Right ventricle myocardium superior (tissue), 1 donor: ENCODE data around the gene NPHS1. TPM values are rescaled to one million over a fixed set of nuclear protein-coding genes. Genes with fewer than 3 reads are reported as not detected.
"Not testable (repeated sequence)": the region's sequence is repeated elsewhere in the genome, so short reads cannot be mapped to it uniquely, and the experiment has no call there.

Source experiments
- ATAC-seq: fragments of 200-7000 bp; cut with Tn5 transposase; one replicate; pipeline ENCODE4 v1.9.1; 2020; ENCODE audit warnings: mild to moderate bottlenecking; ENCODE audit not compliant: poor library complexity
- DNase-seq: peaks from one replicate; pipeline ENCODE4 v3.0.0-alpha.2; 2020
- intact Hi-C: fragments of 100-400 bp; cut with DNase I; formaldehyde crosslinking; loops from one replicate; pipeline ENCODE4 v1.11.2; 2022
- total RNA-seq: library from RNA; stranded (reverse); fragmentation: NEBNext Ultra II Directional; extraction: Animal tissue kit (Norgen Biotek cat#: 25700); gene quantifications from one replicate; pipeline ENCODE4 v1.2.1, GENCODE V29; 2021
- donor health status: DM: no; HTN: yes; CAD: no; lungs with severe emphysema.

The NPHS1 gene
- total RNA-seq, 1 donor from 2014 or later = not detected

DNA sequence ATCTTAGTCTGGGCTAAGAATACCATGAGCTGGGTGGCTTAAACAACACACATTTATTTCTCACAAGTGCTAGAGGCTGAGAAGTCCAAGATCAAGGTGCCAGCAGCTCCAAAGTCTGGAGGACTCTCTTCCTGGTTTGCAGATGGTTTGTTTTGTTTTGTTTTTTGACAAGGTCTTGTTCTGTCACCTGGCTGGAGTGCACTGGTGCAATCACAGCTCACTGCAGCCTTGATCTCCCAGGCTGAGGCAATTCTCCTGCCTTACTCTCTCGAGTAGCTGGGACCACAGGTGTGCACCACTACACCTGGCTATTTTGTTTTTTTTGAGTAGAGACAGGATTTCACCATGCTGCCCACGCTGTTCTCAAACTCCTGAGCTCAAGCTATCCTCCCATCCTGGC is 31.6 kb upstream of the NPHS1 start:
- no peak for DNase-seq

GRCh38 chr19:35882114-35882832 is 30.0 kb upstream of the NPHS1 start:
- ATAC-seq (peak; percentile 44), DNase-seq (no peak)
- intact Hi-C loops = loop anchor here (5.0 kb wide), 1 partner anchor 50 kb away; no protein-coding TSS in a partner anchor

More for the DNA sequence above, 31.6 kb upstream of the NPHS1 start:
- intact Hi-C loops = loop anchor here (5.0 kb wide), 1 partner anchor 48 kb away; no protein-coding TSS in a partner anchor
- ATAC-seq = no peak

GRCh38 chr19:35879770-35880317 is 27.5 kb upstream of the NPHS1 start:
- intact Hi-C loops = loop anchor here (5.0 kb wide), 1 partner anchor 52 kb away; no protein-coding TSS in a partner anchor
- ATAC-seq (peak; percentile 98), DNase-seq (peak; percentile 96)

DNA sequence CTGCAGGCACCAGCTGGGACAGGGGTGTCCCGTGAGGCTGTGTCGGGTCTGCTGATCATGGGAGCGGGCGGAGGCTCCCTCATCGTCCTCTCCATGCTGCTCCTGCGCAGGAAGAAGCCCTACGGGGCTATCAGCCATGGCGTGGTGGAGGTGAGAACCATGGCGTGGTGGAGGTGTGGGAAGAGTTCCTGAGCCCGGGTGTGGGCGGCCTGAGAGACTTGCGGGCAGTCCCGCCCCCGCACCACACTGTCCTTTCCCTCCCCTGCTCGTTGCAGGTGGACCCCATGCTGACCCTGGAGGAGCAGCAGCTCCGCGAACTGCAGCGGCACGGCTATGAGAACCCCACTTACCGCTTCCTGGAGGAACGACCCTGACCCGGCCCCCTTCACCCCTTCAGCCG is 26.8 kb upstream of the NPHS1 start:
- intact Hi-C loops = no loop called here
- ATAC-seq (no peak), DNase-seq (no peak)

DNA sequence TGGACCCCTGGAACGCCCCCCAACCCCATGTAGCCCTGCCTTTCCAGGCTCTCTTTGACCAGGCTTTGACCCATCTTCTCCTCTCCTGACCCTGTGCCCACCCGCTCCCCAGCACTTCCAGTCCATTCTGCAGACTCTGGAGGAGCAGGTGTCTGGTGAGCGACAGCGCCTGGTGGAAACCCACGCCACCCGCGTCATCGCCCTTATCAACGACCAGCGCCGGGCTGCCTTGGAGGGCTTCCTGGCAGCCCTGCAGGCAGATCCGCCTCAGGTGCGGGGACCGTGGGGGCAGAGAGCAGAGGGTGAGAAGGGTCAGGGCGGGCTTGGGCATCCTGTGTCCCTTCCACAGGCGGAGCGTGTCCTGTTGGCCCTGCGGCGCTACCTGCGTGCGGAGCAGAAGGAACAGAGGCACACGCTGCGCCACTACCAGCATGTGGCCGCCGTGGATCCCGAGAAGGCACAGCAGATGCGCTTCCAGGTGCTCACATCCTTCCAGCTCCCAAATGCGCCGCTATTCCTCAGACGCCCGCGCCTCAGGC is 22.2 kb upstream of the NPHS1 start:
- intact Hi-C loops = no loop called here
- no peak for ATAC-seq
- no peak for DNase-seq

- no peak for DNase-seq
Measured at GRCh38 chr19:35872180-35872579, 19.9 kb upstream of the NPHS1 start.

DNA sequence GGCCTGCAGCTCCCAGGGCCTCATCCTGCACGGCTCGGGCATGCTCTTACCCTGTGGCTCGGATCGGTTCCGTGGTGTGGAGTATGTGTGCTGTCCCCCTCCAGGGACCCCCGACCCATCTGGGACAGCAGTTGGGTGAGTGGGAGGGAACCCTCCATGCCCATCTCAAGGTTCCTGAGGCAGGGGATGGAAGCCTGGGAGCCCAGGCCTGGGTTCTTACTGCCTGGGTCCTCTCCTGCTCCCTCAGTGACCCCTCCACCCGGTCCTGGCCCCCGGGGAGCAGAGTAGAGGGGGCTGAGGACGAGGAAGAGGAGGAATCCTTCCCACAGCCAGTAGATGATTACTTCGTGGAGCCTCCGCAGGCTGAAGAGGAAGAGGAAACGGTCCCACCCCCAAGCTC is 19.3 kb upstream of the NPHS1 start:
- DNase-seq (no peak), ATAC-seq (no peak)
- intact Hi-C loops = no loop called here

More at GRCh38 chr19:35872180-35872579, 19.9 kb upstream of the NPHS1 start:
- intact Hi-C loops = no loop called here
- ATAC-seq = no peak

DNA sequence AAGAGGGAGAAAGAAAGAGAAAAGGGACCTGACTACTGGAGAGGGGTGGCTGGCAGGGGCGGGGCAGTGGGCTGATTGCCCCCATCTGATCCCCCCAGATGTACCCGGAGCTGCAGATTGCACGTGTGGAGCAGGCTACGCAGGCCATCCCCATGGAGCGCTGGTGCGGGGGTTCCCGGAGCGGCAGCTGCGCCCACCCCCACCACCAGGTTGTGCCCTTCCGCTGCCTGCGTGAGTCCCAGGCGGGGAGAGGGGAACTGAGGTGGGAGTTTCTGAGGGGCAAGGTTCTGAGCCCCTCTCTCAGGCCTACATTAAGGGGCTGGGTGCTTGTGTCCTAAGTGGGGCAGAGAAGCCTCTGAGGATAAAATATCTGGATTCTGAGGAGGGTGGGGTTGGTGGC is 18.5 kb upstream of the NPHS1 start:
- no peak for ATAC-seq
- intact Hi-C loops = no loop called here
- no peak for DNase-seq

GRCh38 chr19:35870124-35870736 is 17.9 kb upstream of the NPHS1 start:
- intact Hi-C loops, DNase-seq, ATAC-seq: not testable (repeated sequence)

DNA sequence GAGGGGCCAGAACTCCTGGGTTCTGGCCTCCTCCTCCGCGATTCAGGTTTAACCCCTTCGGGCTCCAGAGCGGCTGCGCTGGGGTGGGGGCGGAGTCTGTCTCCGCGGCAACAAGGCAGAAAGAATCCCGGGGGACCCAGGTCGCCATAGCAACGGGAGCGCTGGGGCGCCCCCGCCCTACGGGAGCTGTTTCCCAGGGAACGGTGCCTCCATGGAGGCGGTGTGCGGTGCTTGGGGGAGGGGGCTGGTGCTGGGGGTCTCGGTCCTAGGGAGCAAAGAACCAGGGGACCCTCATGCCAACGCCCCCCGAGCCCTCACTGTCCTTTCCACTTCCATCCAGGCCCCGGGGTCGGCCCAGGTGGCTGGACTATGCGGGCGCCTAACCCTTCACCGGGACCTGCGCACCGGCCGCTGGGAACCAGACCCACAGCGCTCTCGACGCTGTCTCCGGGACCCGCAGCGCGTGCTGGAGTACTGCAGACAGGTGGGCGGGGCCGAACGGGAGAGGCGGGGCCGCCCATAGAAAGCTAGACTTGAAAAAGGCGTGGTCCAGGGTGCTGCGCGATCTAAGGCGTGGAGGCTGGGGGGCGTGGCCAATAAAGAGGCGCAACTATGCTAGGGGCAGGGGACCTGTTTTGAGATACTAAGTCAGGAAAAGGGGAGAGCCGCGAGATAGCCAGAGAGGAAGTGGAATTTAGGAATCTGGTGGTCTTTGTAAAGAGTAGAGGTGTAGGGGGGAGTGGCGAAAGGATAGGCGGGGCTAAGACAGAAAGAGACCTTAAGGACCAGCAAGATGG is 17.2 kb upstream of the NPHS1 start:
- ATAC-seq = peak; percentile 72
- intact Hi-C loops = no loop called here
- peak; percentile 81 for DNase-seq

- intact Hi-C loops = no loop called here
- ATAC-seq (no peak), DNase-seq (no peak)
Measured at GRCh38 chr19:35868823-35869326, 16.6 kb upstream of the NPHS1 start.

DNA sequence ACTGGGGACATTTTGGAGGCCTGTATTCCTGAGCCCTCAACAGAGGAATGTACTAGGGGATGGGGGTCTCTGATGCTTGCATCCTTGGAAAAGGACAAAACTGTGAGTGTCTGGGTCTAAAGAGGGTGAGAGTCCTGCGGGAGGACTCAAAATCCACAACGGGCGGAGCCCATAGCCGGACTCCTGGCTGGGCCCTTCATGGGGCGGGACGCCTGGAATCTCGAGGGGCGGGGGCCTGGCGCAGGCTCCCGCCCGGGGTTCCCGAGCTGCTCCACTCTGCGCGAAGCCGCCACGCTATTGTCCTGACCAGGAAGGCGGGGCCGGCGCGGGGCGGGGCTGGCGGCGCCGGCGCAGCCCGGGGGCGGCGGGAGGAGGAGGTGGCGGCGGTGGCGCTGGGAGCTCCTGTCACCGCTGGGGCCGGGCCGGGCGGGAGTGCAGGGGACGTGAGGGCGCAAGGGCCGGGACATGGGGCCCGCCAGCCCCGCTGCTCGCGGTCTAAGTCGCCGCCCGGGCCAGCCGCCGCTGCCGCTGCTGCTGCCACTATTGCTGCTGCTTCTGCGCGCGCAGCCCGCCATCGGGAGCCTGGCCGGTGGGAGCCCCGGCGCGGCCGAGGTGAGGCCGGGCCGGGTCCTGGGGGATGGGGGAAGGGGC is 16.0 kb upstream of the NPHS1 start, which contains the start of gene APLP1:
Gene APLP1, plus strand, starts transcription at position 403 of the 651 bp plus-strand sequence. Its CDS starts 63 bp downstream, at position 466.
- DNase-seq (peak; percentile 84), ATAC-seq (peak; percentile 96)
- intact Hi-C loops = no loop called here

DNA sequence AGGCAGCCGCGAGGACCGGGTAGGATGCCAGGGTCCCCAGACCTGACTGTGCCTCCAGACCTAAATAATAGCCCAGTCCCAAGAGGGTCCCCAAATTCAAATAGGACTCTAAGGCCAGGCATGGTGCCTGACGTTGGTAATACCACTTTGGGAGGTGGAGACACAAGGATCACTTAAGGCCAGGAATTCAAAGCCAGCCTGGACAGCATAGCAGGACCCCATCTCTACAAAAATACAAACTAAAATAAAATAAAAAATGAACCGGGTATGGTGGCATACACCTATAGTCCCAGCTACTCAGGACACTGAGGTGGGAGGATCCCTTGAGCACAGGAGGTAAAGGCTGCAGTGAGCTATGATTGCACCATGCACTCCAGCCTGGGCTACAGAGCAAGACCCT is 10.7 kb upstream of the NPHS1 start:
- no peak for ATAC-seq
- no peak for DNase-seq
- intact Hi-C loops = no loop called here

DNA sequence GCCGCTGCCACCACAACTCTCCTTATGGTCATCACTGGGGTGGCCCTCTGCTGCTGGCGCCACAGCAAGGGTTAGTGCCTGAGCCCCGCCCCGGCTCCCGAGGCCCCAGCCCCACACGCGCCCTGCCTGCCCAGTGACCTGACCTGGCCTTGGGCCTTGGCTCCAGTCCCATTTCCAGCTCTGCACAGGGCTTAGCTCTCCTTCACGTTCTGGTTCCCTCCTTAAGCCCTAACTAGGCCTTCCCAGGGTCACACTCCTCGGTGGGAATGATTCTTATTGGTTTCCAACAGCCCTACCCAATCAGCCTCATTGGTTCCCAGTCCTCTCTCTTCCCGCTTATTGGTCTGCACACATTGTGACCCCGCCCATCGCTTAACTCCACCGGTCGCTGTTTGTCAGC is 10.2 kb upstream of the NPHS1 start:
- ATAC-seq (no peak), DNase-seq (no peak)
- intact Hi-C loops = no loop called here

GRCh38 chr19:35861640-35862160 is 9.4 kb upstream of the NPHS1 start:
- no peak for ATAC-seq
- intact Hi-C loops = no loop called here
- DNase-seq = no peak

- ATAC-seq (no peak), DNase-seq (no peak)
- intact Hi-C loops = no loop called here
Measured at GRCh38 chr19:35860818-35861639, 8.7 kb upstream of the NPHS1 start.

DNA sequence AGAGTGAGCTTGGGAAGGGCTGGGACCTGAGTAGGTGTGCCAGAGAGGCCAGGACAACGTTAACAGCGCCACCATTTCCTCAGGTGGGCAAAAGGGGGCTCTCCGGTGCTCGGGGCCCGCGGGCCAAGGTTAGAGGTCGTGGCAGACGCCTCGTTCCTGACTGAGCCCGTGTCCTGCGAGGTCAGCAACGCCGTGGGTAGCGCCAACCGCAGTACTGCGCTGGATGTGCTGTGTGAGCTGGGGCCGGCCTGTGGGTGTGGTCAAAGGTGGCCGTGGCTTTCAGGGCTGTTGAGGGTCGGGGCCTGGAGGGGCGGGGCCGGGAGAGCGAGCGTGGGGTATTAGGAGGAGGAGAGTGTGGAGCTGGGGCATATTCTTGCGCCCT is 8.1 kb upstream of the NPHS1 start:
- intact Hi-C loops = no loop called here
- no peak for DNase-seq
- no peak for ATAC-seq
